ENCODE data around the gene EFNA5.

DNA sequence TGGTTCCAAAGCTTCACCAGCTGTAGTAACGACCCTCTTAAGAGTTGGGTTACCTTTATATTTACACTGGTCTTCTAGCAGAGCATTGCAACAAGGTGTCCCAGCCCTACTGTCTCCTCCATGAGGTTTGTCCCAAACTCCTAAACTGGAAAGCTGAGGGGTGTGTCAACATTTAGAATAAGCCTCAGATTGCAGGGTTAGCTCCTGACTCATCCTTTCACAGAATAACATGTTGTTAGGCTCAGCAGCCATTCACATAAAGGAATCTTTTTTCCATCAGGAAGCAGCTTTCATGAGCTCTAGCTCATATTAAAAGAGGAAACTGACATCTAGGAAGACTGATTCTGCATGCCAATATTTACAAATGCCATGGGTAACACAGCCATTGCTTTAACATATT, 238.7 kb downstream of the EFNA5 start:
- TF ChIP-seq POLR2A (IDR thresholded peaks at IDR 0.05): no peak
- TF ChIP-seq POLR2AphosphoS5 (IDR thresholded peaks at IDR 0.05): no peak
- no peak for TF ChIP-seq CTCF (IDR thresholded peaks at IDR 0.05)

Measured in suprapubic skin (tissue), 4 donors.